ENCODE data around the gene RBFOX2. TPM values are rescaled to one million over a fixed set of nuclear protein-coding genes. Genes with fewer than 3 reads are reported as not detected.

RBFOX2 gene
- total and polyA plus RNA-seq, 12 donors, result 15.7 to 86.6 (median 69.8) TPM

GRCh38 chr22:35904336-35904692, 124.3 kb downstream of the RBFOX2 start:
- Histone ChIP-seq H3K4me3 (no peak overlapping the region), H3K27me3 (no peaks in the 10 kb centered on the region), H3K9me3 (replicated peaks in 1 of 3) (no peaks in the 10 kb centered on the region), H3K4me1 (replicated peaks in 1 of 2) (peaks cover 3 to 30% of the 10 kb centered on the region in 2 donors), H3K36me3 (replicated peaks in 1 of 2) (no peaks in the 10 kb centered on the region), H3K27ac (no peak overlapping the region)
- intact Hi-C loops (cut with DNase I), result no loop called here
- 32 to 50% (median 44%) methylated on average over 2 of the region's 2 CpGs for WGBS, 4 donors
- TF ChIP-seq CTCF (IDR thresholded peaks at IDR 0.05) (no peak), POLR2A (IDR thresholded peaks at IDR 0.05) (no peak)
- no peak for DNase-seq

- intact Hi-C loops (cut with DNase I), result no loop called here
- H3K36me3 ChIP-seq (replicated peaks in 1 of 2), result no peaks in the 10 kb centered on the region
- TF ChIP-seq CTCF (IDR thresholded peaks at IDR 0.05) (no peak), POLR2A (IDR thresholded peaks at IDR 0.05) (no peak)
- no peaks in the 10 kb centered on the region for H3K9me3 ChIP-seq (replicated peaks in 1 of 3)
- no peak overlapping the region for H3K4me3 ChIP-seq
- no peaks in the 10 kb centered on the region for H3K27me3 ChIP-seq
- WGBS, 4 donors, result 49 to 52% (median 50%) methylated on average over 3 of the region's 3 CpGs
- H3K4me1 ChIP-seq (replicated peaks in 1 of 2), result peaks cover 3 to 32% of the 10 kb centered on the region in 2 donors
- no peak for DNase-seq
- H3K27ac ChIP-seq, result no peak overlapping the region
Observed at GRCh38 chr22:35903571-35904335, 124.9 kb downstream of the RBFOX2 start.

- WGBS, 4 donors, result 69 to 77% (median 72%) methylated on average over 5 of the region's 5 CpGs
- TF ChIP-seq POLR2A (IDR thresholded peaks at IDR 0.05) (no peak), CTCF (IDR thresholded peaks at IDR 0.05) (no peak)
- DNase-seq, result no peak
- Histone ChIP-seq H3K4me1 (replicated peaks in 1 of 2) (peaks cover 3 to 32% of the 10 kb centered on the region in 2 donors), H3K9me3 (replicated peaks in 1 of 3) (no peaks in the 10 kb centered on the region), H3K27me3 (no peaks in the 10 kb centered on the region), H3K4me3 (no peak overlapping the region), H3K27ac (no peak overlapping the region), H3K36me3 (replicated peaks in 1 of 2) (no peaks in the 10 kb centered on the region)
- intact Hi-C loops (cut with DNase I), result no loop called here
Observed at GRCh38 chr22:35900483-35901168, 128.0 kb downstream of the RBFOX2 start.

GRCh38 chr22:35899736-35900135, 128.9 kb downstream of the RBFOX2 start:
- peaks cover 3 to 40% of the 10 kb centered on the region in 2 donors for H3K4me1 ChIP-seq (replicated peaks in 1 of 2)
- TF ChIP-seq POLR2A (IDR thresholded peaks at IDR 0.05), result no peak
- no peak for TF ChIP-seq CTCF (IDR thresholded peaks at IDR 0.05)
- intact Hi-C loops (cut with DNase I), result no loop called here
- no peaks in the 10 kb centered on the region for H3K36me3 ChIP-seq (replicated peaks in 1 of 2)
- H3K4me3 ChIP-seq, result no peak overlapping the region
- H3K27ac ChIP-seq, result no peak overlapping the region
- no peaks in the 10 kb centered on the region for H3K27me3 ChIP-seq
- DNase-seq, result no peak
- no peaks in the 10 kb centered on the region for H3K9me3 ChIP-seq (replicated peaks in 1 of 3)

Data from adrenal gland (tissue), 12 donors.